AG09309 (cell line): ENCODE results near the gene C1QTNF1.

Source experiments
- DNase-seq: peaks from one replicate; pipeline ENCODE4 v3.0.0-alpha.2; 2010; ENCODE audit warnings: low read depth
- H3K4me3 ChIP-seq: 2 replicates; pipeline ENCODE4 v1.5.1; 2011; ENCODE audit warnings: mild to moderate bottlenecking, low read depth, low read length, moderate library complexity; ENCODE audit not compliant: control insufficient read depth
- CTCF ChIP-seq: IDR thresholded peaks from 2 replicates; pipeline ENCODE4 v1.5.1; 2011; ENCODE audit warnings: mild to moderate bottlenecking, low read depth, low read length, inconsistent platforms; ENCODE audit not compliant: insufficient read depth, control insufficient read depth; ENCODE audit errors: missing control alignments

The C1QTNF1 gene

GRCh38 chr17:79046916-79047280, 22.9 kb downstream of the C1QTNF1 start:
- DNase-seq = no peak
- H3K4me3 ChIP-seq = no peak overlapping the region
- no peak for TF ChIP-seq CTCF

GRCh38 chr17:79047291-79047920, 23.4 kb downstream of the C1QTNF1 start:
- no peak for DNase-seq
- no peak for TF ChIP-seq CTCF
- no peak overlapping the region for H3K4me3 ChIP-seq

- no peak for DNase-seq
- no peak for TF ChIP-seq CTCF
- no peak overlapping the region for H3K4me3 ChIP-seq
Measured at GRCh38 chr17:79047923-79048825, 24.2 kb downstream of the C1QTNF1 start.

- no peak for DNase-seq
- no peak overlapping the region for H3K4me3 ChIP-seq
- TF ChIP-seq CTCF = no peak
Measured at GRCh38 chr17:79048826-79049755, 25.1 kb downstream of the C1QTNF1 start.

GRCh38 chr17:79049821-79050220, 25.9 kb downstream of the C1QTNF1 start:
- no peak for TF ChIP-seq CTCF
- H3K4me3 ChIP-seq = no peak overlapping the region
- DNase-seq = no peak

- no peak for DNase-seq
- TF ChIP-seq CTCF = no peak
- no peak overlapping the region for H3K4me3 ChIP-seq
Measured at GRCh38 chr17:79050551-79050950, 26.6 kb downstream of the C1QTNF1 start.
